ENCODE measurements around the gene PGLYRP3. TPM values are rescaled to one million over a fixed set of nuclear protein-coding genes. Genes with fewer than 3 reads are reported as not detected.

The PGLYRP3 gene
- total and polyA plus RNA-seq, 9 of the 15 experiments (the other 6 are each of a cell fraction or from before 2014, with no cell fraction given) = not detected

GRCh38 chr1:153343811-153344717 is 31.3 kb upstream of the PGLYRP3 start (continued):
- TF ChIP-seq PRDM10 (IDR thresholded peaks at IDR 0.05; ENCODE audit: partially characterized antibody) (no peak), POLR3G (IDR thresholded peaks at IDR 0.05; ENCODE audit: extremely low read depth, insufficient read length, insufficient replicate concordance) (no peak), GABPB1 (CRISPR knock-in tag; IDR thresholded peaks at IDR 0.05) (no peak), MXD1 (CRISPR knock-in tag; IDR thresholded peaks at IDR 0.05; ENCODE audit: borderline replicate concordance, poor library complexity, severe bottlenecking) (no peak), NUFIP1 (IDR thresholded peaks at IDR 0.05; ENCODE audit: partially characterized antibody) (no peak), CBFA2T2 (conservative IDR thresholded peaks at IDR 0.05) (peak; percentile 100), CREB1 (IDR thresholded peaks at IDR 0.05) (peak; percentile 80), CREB1 (CRISPR knock-in tag; IDR thresholded peaks at IDR 0.05) (no peak; the same call in 1 of the 2 replicates), PML (IDR thresholded peaks at IDR 0.05; ENCODE audit: low read length) (peak; percentile 99), ZKSCAN3 (CRISPR knock-in tag; IDR thresholded peaks at IDR 0.05) (no peak), ZSCAN29 (IDR thresholded peaks at IDR 0.05) (no peak), MTA1 (IDR thresholded peaks at IDR 0.05; ENCODE audit: borderline replicate concordance) (peak; percentile 92), RBM34 (IDR thresholded peaks at IDR 0.05; ENCODE audit: borderline replicate concordance, insufficient read depth, low read length) (no peak), NR0B1 (IDR thresholded peaks at IDR 0.05; ENCODE audit: partially characterized antibody) (no peak), SMARCA5 (IDR thresholded peaks at IDR 0.05) (peak; percentile 66; the same call in 1 of the 2 replicates), ZNF146 (CRISPR knock-in tag; IDR thresholded peaks at IDR 0.05; ENCODE audit: unreplicated experiment) (no peak), ZFPM2 (CRISPR knock-in tag; IDR thresholded peaks at IDR 0.05) (no peak), SAP30 (IDR thresholded peaks at IDR 0.05; ENCODE audit: borderline replicate concordance, insufficient read depth, low read depth, low read length, poor library complexity, severe bottlenecking) (no peak), FOXJ2 (tag; IDR thresholded peaks at IDR 0.05) (peak; percentile 96), ZBTB8A (IDR thresholded peaks at IDR 0.05; ENCODE audit: partially characterized antibody) (no peak), E2F3 (CRISPR knock-in tag; IDR thresholded peaks at IDR 0.05) (no peak), RFX7 (CRISPR knock-in tag; IDR thresholded peaks at IDR 0.05) (no peak), EHMT2 (IDR thresholded peaks at IDR 0.05) (no peak)
- TF ChIP-seq, protein P1, sequence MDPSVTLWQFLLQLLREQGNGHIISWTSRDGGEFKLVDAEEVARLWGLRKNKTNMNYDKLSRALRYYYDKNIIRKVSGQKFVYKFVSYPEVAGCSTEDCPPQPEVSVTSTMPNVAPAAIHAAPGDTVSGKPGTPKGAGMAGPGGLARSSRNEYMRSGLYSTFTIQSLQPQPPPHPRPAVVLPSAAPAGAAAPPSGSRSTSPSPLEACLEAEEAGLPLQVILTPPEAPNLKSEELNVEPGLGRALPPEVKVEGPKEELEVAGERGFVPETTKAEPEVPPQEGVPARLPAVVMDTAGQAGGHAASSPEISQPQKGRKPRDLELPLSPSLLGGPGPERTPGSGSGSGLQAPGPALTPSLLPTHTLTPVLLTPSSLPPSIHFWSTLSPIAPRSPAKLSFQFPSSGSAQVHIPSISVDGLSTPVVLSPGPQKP (CRISPR knock-in tag; IDR thresholded peaks at IDR 0.05) = no peak

Measured in K562 (cell line).